ENCODE measurements around the gene PLEKHB2. TPM values are rescaled to one million over a fixed set of nuclear protein-coding genes. Genes with fewer than 3 reads are reported as not detected.

The PLEKHB2 gene
- total and polyA plus RNA-seq, 2 experiments from 2014 or later: 39.8 to 99.2 TPM

DNA sequence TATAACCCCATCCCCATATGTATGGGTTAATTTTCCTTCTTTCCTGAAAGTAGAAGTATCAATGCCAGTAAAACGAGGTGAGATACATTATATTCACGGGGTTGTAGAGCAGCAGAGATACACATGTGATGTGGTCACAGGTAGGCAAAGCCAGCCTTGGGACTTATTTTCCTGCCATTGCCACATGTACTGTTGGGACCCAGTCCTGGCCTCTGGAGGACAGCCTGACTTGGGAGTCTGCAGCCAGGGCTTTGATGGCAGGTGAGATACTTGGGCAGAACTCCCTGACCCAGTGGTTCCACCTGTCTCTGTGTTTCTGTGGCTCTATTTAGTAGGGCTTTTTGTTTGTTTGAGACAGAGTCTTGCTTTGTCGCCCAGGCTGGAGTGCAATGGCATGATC, 18.1 kb downstream of the PLEKHB2 start:
- no peak overlapping the region for H3K4me2 ChIP-seq

More for the DNA sequence above, 18.1 kb downstream of the PLEKHB2 start:
- no peak overlapping the region for H3K27ac ChIP-seq (ENCODE audit: low read depth)
- H3K9me3 Mint-ChIP-seq: no peaks in the 10 kb centered on the region; the same call in 2 of the 3 replicates
- H3K4me1 ChIP-seq (ENCODE audit: insufficient read depth): no peaks in the 10 kb centered on the region
- no peak overlapping the region for H3K27ac Mint-ChIP-seq
- H2AFZ ChIP-seq: no peak overlapping the region
- peaks cover under 1% of the 10 kb centered on the region; the same call in 1 of the 3 replicates for H3K4me1 Mint-ChIP-seq
- no peak overlapping the region for H3K4me3 ChIP-seq
- peaks cover 51% of the 10 kb centered on the region for H3K36me3 Mint-ChIP-seq (ENCODE audit: low read depth)
- no peaks in the 10 kb centered on the region for H3K27me3 ChIP-seq (ENCODE audit: insufficient read depth)
- ATAC-seq (no peak), DNase-seq (ENCODE audit: low spot score) (no peak)
- no peaks in the 10 kb centered on the region for H3K27me3 Mint-ChIP-seq (ENCODE audit: insufficient read depth, low read depth, poor library complexity)
- peaks cover 53% of the 10 kb centered on the region for H3K79me2 ChIP-seq (replicated peaks; ENCODE audit: insufficient read depth)
- H3K4me3 Mint-ChIP-seq: no peak overlapping the region
- no peaks in the 10 kb centered on the region for H3F3A ChIP-seq (replicated peaks; ENCODE audit: low read depth)
- H3K9me2 ChIP-seq (ENCODE audit: insufficient read depth): no peaks in the 10 kb centered on the region
- H4K20me1 ChIP-seq (replicated peaks; ENCODE audit: insufficient read depth): peaks cover 63% of the 10 kb centered on the region
- peaks cover 21% of the 10 kb centered on the region for H3K36me3 ChIP-seq (ENCODE audit: insufficient read depth)
- TF ChIP-seq STAT1 (IDR thresholded peaks at IDR 0.05; ENCODE audit: unreplicated experiment) (no peak), NANOG (IDR thresholded peaks at IDR 0.05; ENCODE audit: borderline replicate concordance) (no peak), ZNF114 (CRISPR knock-in tag; IDR thresholded peaks at IDR 0.05) (no peak), ZNF331 (CRISPR knock-in tag; IDR thresholded peaks at IDR 0.05; ENCODE audit: low read depth) (no peak), EZH2phosphoT487 (IDR thresholded peaks at IDR 0.05; ENCODE audit: unreplicated experiment) (no peak), EZH2 (IDR thresholded peaks at IDR 0.05; ENCODE audit: low read depth, unreplicated experiment) (no peak), CREB1 (CRISPR knock-in tag; IDR thresholded peaks at IDR 0.05; ENCODE audit: low read depth) (no peak), JUNB (IDR thresholded peaks at IDR 0.05; ENCODE audit: unreplicated experiment) (no peak), POLR2AphosphoS5 (IDR thresholded peaks at IDR 0.05; ENCODE audit: low read depth) (no peak)
- TF ChIP-seq, protein P1, sequence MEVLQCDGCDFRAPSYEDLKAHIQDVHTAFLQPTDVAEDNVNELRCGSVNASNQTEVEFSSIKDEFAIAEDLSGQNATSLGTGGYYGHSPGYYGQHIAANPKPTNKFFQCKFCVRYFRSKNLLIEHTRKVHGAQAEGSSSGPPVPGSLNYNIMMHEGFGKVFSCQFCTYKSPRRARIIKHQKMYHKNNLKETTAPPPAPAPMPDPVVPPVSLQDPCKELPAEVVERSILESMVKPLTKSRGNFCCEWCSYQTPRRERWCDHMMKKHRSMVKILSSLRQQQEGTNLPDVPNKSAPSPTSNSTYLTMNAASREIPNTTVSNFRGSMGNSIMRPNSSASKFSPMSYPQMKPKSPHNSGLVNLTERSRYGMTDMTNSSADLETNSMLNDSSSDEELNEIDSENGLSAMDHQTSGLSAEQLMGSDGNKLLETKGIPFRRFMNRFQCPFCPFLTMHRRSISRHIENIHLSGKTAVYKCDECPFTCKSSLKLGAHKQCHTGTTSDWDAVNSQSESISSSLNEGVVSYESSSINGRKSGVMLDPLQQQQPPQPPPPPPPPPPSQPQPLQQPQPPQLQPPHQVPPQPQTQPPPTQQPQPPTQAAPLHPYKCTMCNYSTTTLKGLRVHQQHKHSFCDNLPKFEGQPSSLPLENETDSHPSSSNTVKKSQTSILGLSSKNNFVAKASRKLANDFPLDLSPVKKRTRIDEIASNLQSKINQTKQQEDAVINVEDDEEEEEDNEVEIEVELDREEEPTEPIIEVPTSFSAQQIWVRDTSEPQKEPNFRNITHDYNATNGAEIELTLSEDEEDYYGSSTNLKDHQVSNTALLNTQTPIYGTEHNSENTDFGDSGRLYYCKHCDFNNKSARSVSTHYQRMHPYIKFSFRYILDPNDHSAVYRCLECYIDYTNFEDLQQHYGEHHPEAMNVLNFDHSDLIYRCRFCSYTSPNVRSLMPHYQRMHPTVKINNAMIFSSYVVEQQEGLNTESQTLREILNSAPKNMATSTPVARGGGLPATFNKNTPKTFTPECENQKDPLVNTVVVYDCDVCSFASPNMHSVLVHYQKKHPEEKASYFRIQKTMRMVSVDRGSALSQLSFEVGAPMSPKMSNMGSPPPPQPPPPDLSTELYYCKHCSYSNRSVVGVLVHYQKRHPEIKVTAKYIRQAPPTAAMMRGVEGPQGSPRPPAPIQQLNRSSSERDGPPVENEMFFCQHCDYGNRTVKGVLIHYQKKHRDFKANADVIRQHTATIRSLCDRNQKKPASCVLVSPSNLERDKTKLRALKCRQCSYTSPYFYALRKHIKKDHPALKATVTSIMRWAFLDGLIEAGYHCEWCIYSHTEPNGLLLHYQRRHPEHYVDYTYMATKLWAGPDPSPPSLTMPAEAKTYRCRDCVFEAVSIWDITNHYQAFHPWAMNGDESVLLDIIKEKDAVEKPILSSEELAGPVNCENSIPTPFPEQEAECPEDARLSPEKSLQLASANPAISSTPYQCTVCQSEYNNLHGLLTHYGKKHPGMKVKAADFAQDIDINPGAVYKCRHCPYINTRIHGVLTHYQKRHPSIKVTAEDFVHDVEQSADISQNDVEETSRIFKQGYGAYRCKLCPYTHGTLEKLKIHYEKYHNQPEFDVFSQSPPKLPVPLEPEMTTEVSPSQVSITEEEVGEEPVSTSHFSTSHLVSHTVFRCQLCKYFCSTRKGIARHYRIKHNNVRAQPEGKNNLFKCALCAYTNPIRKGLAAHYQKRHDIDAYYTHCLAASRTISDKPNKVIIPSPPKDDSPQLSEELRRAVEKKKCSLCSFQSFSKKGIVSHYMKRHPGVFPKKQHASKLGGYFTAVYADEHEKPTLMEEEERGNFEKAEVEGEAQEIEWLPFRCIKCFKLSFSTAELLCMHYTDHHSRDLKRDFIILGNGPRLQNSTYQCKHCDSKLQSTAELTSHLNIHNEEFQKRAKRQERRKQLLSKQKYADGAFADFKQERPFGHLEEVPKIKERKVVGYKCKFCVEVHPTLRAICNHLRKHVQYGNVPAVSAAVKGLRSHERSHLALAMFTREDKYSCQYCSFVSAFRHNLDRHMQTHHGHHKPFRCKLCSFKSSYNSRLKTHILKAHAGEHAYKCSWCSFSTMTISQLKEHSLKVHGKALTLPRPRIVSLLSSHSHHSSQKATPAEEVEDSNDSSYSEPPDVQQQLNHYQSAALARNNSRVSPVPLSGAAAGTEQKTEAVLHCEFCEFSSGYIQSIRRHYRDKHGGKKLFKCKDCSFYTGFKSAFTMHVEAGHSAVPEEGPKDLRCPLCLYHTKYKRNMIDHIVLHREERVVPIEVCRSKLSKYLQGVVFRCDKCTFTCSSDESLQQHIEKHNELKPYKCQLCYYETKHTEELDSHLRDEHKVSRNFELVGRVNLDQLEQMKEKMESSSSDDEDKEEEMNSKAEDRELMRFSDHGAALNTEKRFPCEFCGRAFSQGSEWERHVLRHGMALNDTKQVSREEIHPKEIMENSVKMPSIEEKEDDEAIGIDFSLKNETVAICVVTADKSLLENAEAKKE (CRISPR knock-in tag; IDR thresholded peaks at IDR 0.05): no peak
- TF ChIP-seq, protein P2, sequence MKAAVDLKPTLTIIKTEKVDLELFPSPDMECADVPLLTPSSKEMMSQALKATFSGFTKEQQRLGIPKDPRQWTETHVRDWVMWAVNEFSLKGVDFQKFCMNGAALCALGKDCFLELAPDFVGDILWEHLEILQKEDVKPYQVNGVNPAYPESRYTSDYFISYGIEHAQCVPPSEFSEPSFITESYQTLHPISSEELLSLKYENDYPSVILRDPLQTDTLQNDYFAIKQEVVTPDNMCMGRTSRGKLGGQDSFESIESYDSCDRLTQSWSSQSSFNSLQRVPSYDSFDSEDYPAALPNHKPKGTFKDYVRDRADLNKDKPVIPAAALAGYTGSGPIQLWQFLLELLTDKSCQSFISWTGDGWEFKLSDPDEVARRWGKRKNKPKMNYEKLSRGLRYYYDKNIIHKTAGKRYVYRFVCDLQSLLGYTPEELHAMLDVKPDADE (IDR thresholded peaks at IDR 0.05): no peak
- TF ChIP-seq, protein P3, sequence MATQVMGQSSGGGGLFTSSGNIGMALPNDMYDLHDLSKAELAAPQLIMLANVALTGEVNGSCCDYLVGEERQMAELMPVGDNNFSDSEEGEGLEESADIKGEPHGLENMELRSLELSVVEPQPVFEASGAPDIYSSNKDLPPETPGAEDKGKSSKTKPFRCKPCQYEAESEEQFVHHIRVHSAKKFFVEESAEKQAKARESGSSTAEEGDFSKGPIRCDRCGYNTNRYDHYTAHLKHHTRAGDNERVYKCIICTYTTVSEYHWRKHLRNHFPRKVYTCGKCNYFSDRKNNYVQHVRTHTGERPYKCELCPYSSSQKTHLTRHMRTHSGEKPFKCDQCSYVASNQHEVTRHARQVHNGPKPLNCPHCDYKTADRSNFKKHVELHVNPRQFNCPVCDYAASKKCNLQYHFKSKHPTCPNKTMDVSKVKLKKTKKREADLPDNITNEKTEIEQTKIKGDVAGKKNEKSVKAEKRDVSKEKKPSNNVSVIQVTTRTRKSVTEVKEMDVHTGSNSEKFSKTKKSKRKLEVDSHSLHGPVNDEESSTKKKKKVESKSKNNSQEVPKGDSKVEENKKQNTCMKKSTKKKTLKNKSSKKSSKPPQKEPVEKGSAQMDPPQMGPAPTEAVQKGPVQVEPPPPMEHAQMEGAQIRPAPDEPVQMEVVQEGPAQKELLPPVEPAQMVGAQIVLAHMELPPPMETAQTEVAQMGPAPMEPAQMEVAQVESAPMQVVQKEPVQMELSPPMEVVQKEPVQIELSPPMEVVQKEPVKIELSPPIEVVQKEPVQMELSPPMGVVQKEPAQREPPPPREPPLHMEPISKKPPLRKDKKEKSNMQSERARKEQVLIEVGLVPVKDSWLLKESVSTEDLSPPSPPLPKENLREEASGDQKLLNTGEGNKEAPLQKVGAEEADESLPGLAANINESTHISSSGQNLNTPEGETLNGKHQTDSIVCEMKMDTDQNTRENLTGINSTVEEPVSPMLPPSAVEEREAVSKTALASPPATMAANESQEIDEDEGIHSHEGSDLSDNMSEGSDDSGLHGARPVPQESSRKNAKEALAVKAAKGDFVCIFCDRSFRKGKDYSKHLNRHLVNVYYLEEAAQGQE (IDR thresholded peaks at IDR 0.05; ENCODE audit: unreplicated experiment): no peak
- TF ChIP-seq, protein P4, sequence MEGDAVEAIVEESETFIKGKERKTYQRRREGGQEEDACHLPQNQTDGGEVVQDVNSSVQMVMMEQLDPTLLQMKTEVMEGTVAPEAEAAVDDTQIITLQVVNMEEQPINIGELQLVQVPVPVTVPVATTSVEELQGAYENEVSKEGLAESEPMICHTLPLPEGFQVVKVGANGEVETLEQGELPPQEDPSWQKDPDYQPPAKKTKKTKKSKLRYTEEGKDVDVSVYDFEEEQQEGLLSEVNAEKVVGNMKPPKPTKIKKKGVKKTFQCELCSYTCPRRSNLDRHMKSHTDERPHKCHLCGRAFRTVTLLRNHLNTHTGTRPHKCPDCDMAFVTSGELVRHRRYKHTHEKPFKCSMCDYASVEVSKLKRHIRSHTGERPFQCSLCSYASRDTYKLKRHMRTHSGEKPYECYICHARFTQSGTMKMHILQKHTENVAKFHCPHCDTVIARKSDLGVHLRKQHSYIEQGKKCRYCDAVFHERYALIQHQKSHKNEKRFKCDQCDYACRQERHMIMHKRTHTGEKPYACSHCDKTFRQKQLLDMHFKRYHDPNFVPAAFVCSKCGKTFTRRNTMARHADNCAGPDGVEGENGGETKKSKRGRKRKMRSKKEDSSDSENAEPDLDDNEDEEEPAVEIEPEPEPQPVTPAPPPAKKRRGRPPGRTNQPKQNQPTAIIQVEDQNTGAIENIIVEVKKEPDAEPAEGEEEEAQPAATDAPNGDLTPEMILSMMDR (conservative IDR thresholded peaks at IDR 0.05; ENCODE audit: low read depth in 2 of 2): no peak

Data from GM23338 (cell line).